Stomach (tissue), 9 donors: ENCODE data around the gene ABCA6. TPM values are rescaled to one million over a fixed set of nuclear protein-coding genes. Genes with fewer than 3 reads are reported as not detected.

Experiments used
- DNase-seq, 2 donors: peaks; one replicate each; pipeline versions ENCODE4 v3.0.0 to v3.0.0-alpha.2; 2013 to 2019
- H3K27ac ChIP-seq, 5 donors: fragments of 200-600 bp in 4 of 5; sonication (generic) in 4 of 5; one replicate each; pipeline ENCODE4 v1.5.1; 2013 to 2019; ENCODE audit warnings: mild to moderate bottlenecking in 1 of 5, moderate library complexity in 1 of 5
- H3K27me3 ChIP-seq, 3 donors: fragments of 200-600 bp; sonication (generic); one replicate each; pipeline ENCODE4 v1.5.1; 2017 to 2019; ENCODE audit warnings: mixed run types in 1 of 3
- H3K36me3 ChIP-seq, 4 donors: fragments of 200-600 bp; sonication (generic); 1 replicate in 3 of 4; 2 replicates in 1 of 4; pipeline ENCODE4 v1.5.1; 2016 to 2019
- H3K4me1 ChIP-seq, 4 donors: fragments of 200-600 bp; sonication (generic); one replicate each; pipeline ENCODE4 v1.5.1; 2016 to 2019
- H3K4me3 ChIP-seq, 4 donors: fragments of 200-600 bp; sonication (generic) in 3 of 4; one replicate each; pipeline ENCODE4 v1.5.1; 2016 to 2019; ENCODE audit warnings: mild to moderate bottlenecking in 1 of 4
- H3K9me3 ChIP-seq, 4 donors: fragments of 200-600 bp; sonication (generic); one replicate each; pipeline ENCODE4 v1.5.1; 2016 to 2019
- CTCF ChIP-seq, 7 experiments: fragments of 450-650 bp in 4 of 7; fragments of 200-600 bp in 3 of 7; sonication (generic) in 3 of 7; IDR thresholded peaks; one replicate each; pipeline ENCODE4 v1.5.1; 2016 to 2019; ENCODE audit warnings: antibody characterized with exemption in 7 of 7, control low read depth in 2 of 7, mild to moderate bottlenecking in 1 of 7
- EP300 ChIP-seq: sonication (generic); formaldehyde crosslinking; IDR thresholded peaks from one replicate; pipeline ENCODE4 v1.6.1; 2017; ENCODE audit warnings: antibody characterized with exemption
- POLR2A ChIP-seq, 4 donors: fragments of 450-650 bp; IDR thresholded peaks; one replicate each; pipeline ENCODE4 v1.6.1; 2016; ENCODE audit warnings: antibody characterized with exemption in 4 of 4, control low read depth in 2 of 4, mild to moderate bottlenecking in 1 of 4, moderate library complexity in 1 of 4
- POLR2AphosphoS5 ChIP-seq, 3 donors: sonication (generic); formaldehyde crosslinking; IDR thresholded peaks; one replicate each; pipeline ENCODE4 v1.6.1; 2016; ENCODE audit warnings: antibody characterized with exemption in 3 of 3
- WGBS, 5 donors: extraction: QIAGEN DNeasy Blood & Tissue Kit in 3 of 5; methylation state at CpG; one replicate each; pipeline versions ENCODE4 v1.1.5 to v1.1.7; 2013 to 2018; 5-methylcytosine and 5-hydroxymethylcytosine counted together
- intact Hi-C: fragments of 100-400 bp; cut with DNase I; formaldehyde crosslinking; loops from one replicate; pipeline ENCODE4 v1.15.1; 2023; ENCODE audit warnings: low total_unique reads
- polyA plus RNA-seq, 3 donors: library from polyadenylated mRNA; stranded (reverse); fragments of 200-250 nt; gene quantifications; one replicate each; pipeline ENCODE4 v1.2.3, GENCODE V29; 2013
- small RNA-seq, 4 donors: library from RNA; depleted of rRNA; stranded (forward); fragments of <200 nt; gene quantifications; one replicate each; pipeline ENCODE3, GENCODE V24; 2016
- total RNA-seq, 5 donors: library from RNA; depleted of rRNA; stranded (reverse); fragments of >200 nt; gene quantifications; one replicate each; pipeline versions ENCODE4 v1.1.0 to v1.2.3, GENCODE V29; 2014 to 2016
- donor health status: healthy with polysubstance abuse.
- donor health status: Bipolar disorder and iron deficiency.
- donor health status: healthy.

Gene ABCA6
- total and polyA plus RNA-seq, 8 donors = 4.5 to 97.9 (median 19.2) TPM

- 81 to 88% (median 86%) methylated on average over 5 of the region's 5 CpGs for WGBS, 5 donors
These were observed 99.4 kb downstream of the ABCA6 start for GRCh38 chr17:69042308-69042707.

GRCh38 chr17:69031839-69032238 lies 109.9 kb downstream of the ABCA6 start:
- WGBS, 5 donors = 86 to 91% (median 87%) methylated on average over 3 of the region's 3 CpGs
- Histone ChIP-seq H3K36me3 (no peaks in the 10 kb centered on the region), H3K9me3 (no peaks in the 10 kb centered on the region), H3K27ac (no peak overlapping the region), H3K27me3 (no peaks in the 10 kb centered on the region), H3K4me1 (no peaks in the 10 kb centered on the region), H3K4me3 (no peak overlapping the region)
- intact Hi-C loops = no loop called here
- DNase-seq = no peak
- TF ChIP-seq EP300 = no peak
- TF ChIP-seq POLR2AphosphoS5 (IDR thresholded peaks at IDR 0.05) = no peak
- TF ChIP-seq CTCF (IDR thresholded peaks at IDR 0.05) = no peak
- no peak for TF ChIP-seq POLR2A (IDR thresholded peaks at IDR 0.05)

More at GRCh38 chr17:69042308-69042707, 99.4 kb downstream of the ABCA6 start:
- Histone ChIP-seq H3K27me3 (no peaks in the 10 kb centered on the region), H3K4me3 (no peak overlapping the region), H3K9me3 (peaks cover 0 to 4% (median 0%) of the 10 kb centered on the region in 4 donors), H3K27ac (no peak overlapping the region), H3K36me3 (peaks cover 0 to 16% (median 0%) of the 10 kb centered on the region in 4 donors), H3K4me1 (peaks cover 0 to 5% (median 5%) of the 10 kb centered on the region in 4 donors)
- no peak for DNase-seq
- TF ChIP-seq POLR2A (IDR thresholded peaks at IDR 0.05) (no peak), EP300 (no peak), CTCF (IDR thresholded peaks at IDR 0.05) (no peak), POLR2AphosphoS5 (IDR thresholded peaks at IDR 0.05) (no peak)
- intact Hi-C loops = no loop called here

- no peak for DNase-seq
- WGBS, 5 donors = 92 to 100% (median 93%) methylated on average over 1 of the region's 1 CpG
These were observed 111.5 kb downstream of the ABCA6 start for GRCh38 chr17:69030169-69030568.

More at GRCh38 chr17:69030169-69030568, 111.5 kb downstream of the ABCA6 start:
- no peaks in the 10 kb centered on the region for H3K27me3 ChIP-seq
- H3K27ac ChIP-seq = no peak overlapping the region
- intact Hi-C loops = no loop called here
- no peaks in the 10 kb centered on the region for H3K9me3 ChIP-seq
- no peak overlapping the region for H3K4me3 ChIP-seq
- H3K4me1 ChIP-seq = no peaks in the 10 kb centered on the region
- H3K36me3 ChIP-seq = no peaks in the 10 kb centered on the region
- TF ChIP-seq POLR2AphosphoS5 (IDR thresholded peaks at IDR 0.05) (no peak), EP300 (no peak), CTCF (IDR thresholded peaks at IDR 0.05) (no peak), POLR2A (IDR thresholded peaks at IDR 0.05) (no peak)

Small RNAs within 50 kb of the gene (small RNA-seq; reads per million reads assigned to genes)
- 0 to 0.07 (median 0) reads per million in 4 donors for gene MIR4524B

Other genes starting within 250 kb of the ABCA6 start
- 100 to 1,000 TPM in 1 of 5 donors, 10 to 100 TPM in 4; 15.2 to 210 (median 50.7) TPM for gene ABCA8, start 186.5 kb downstream of the ABCA6 start, total RNA-seq
- 10 to 100 TPM in 1 of 3 donors, 1 to 10 TPM in 2; 2.7 to 11.8 (median 6.2) TPM for gene ABCA8, start 186.5 kb downstream of the ABCA6 start, polyA plus RNA-seq
- gene ABCA9, start 81.0 kb downstream of the ABCA6 start, total RNA-seq = 10 to 100 TPM in 3 of 5 donors, 1 to 10 TPM in 2; 4.1 to 38.5 (median 30.4) TPM
- 1 to 10 TPM; 1.4 to 2.3 (median 1.7) TPM for gene ABCA9, start 81.0 kb downstream of the ABCA6 start, polyA plus RNA-seq
- gene ABCA10, start 86.9 kb upstream of the ABCA6 start, total RNA-seq = 10 to 100 TPM in 1 of 5 donors, 1 to 10 TPM in 3, under 1 TPM in 1; 0.29 to 34.9 (median 4.7) TPM
- 1 to 10 TPM; 1.9 to 7.5 (median 5.4) TPM for gene ABCA10, start 86.9 kb upstream of the ABCA6 start, polyA plus RNA-seq
- 10 to 100 TPM; 29.5 to 80.1 (median 58.0) TPM for gene ABCA5, start 185.2 kb upstream of the ABCA6 start, total RNA-seq
- 10 to 100 TPM in 1 of 3 donors, 1 to 10 TPM in 2; 2.1 to 24.7 (median 4.8) TPM for gene ABCA5, start 185.2 kb upstream of the ABCA6 start, polyA plus RNA-seq